ENCODE results near the gene COL6A5.

GRCh38 chr3:130430266-130430665, 84.8 kb downstream of the COL6A5 start:
- TF ChIP-seq, protein P1, sequence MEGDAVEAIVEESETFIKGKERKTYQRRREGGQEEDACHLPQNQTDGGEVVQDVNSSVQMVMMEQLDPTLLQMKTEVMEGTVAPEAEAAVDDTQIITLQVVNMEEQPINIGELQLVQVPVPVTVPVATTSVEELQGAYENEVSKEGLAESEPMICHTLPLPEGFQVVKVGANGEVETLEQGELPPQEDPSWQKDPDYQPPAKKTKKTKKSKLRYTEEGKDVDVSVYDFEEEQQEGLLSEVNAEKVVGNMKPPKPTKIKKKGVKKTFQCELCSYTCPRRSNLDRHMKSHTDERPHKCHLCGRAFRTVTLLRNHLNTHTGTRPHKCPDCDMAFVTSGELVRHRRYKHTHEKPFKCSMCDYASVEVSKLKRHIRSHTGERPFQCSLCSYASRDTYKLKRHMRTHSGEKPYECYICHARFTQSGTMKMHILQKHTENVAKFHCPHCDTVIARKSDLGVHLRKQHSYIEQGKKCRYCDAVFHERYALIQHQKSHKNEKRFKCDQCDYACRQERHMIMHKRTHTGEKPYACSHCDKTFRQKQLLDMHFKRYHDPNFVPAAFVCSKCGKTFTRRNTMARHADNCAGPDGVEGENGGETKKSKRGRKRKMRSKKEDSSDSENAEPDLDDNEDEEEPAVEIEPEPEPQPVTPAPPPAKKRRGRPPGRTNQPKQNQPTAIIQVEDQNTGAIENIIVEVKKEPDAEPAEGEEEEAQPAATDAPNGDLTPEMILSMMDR (IDR thresholded peaks at IDR 0.05) = no peak
- no peak for TF ChIP-seq POLR2A (IDR thresholded peaks at IDR 0.05)
